Activated naive CD8-positive, alpha-beta T cell treated with anti-CD3 and anti-CD28 coated beads, Interleukin-2, amount 10 ng/mL, durations not matched to agents 7 days and 5 days (primary cell): ENCODE measurements around the gene MRAP2. TPM values are rescaled to one million over a fixed set of nuclear protein-coding genes. Genes with fewer than 3 reads are reported as not detected.
"Not testable (repeated sequence)": the region's sequence is repeated elsewhere in the genome, so short reads cannot be mapped to it uniquely, and the experiment has no call there.

Experiments used
- ATAC-seq: fragments of 150-1000 bp; cut with Tn5 transposase; one replicate; pipeline ENCODE4 v1.10.0; 2021; ENCODE audit warnings: low read depth, moderate library complexity
- POLR2A ChIA-PET: fragments of 350-600 bp; sonication (Branson Sonifier 250); formaldehyde crosslinking; loops from one replicate; lab custom pipeline; 2021; ENCODE audit warnings: antibody characterized with exemption; lab: Charles Lee
- DNase-seq: peaks from one replicate; pipeline ENCODE4 v3.0.0; 2021
- H3K27ac Mint-ChIP-seq: one replicate; pipeline ENCODE4 v1.8.0; 2022; ENCODE audit warnings: mild to moderate bottlenecking, mixed read lengths
- H3K27me3 Mint-ChIP-seq: one replicate; pipeline ENCODE4 v1.8.0; 2022; ENCODE audit warnings: mild to moderate bottlenecking, moderate library complexity, mixed read lengths
- H3K36me3 Mint-ChIP-seq: one replicate; pipeline ENCODE4 v1.8.0; 2021; ENCODE audit warnings: mild to moderate bottlenecking, mixed read lengths
- H3K4me1 Mint-ChIP-seq: one replicate; pipeline ENCODE4 v1.8.0; 2021; ENCODE audit warnings: mixed read lengths
- H3K4me3 Mint-ChIP-seq: one replicate; pipeline ENCODE4 v1.8.0; 2022; ENCODE audit warnings: mild to moderate bottlenecking, moderate library complexity, mixed read lengths
- H3K9me3 Mint-ChIP-seq: one replicate; pipeline ENCODE4 v1.8.0; 2021; ENCODE audit warnings: mixed read lengths
- total RNA-seq, 2 experiments: library from RNA; stranded (reverse); gene quantifications; one replicate each; pipeline ENCODE4 v1.2.3, GENCODE V29; 2021

MRAP2 gene
- total RNA-seq, 2 experiments from 2014 or later, result not detected

- DNase-seq, result no peak
- no peak overlapping the region for H3K27ac Mint-ChIP-seq
- H3K4me1 Mint-ChIP-seq, result no peaks in the 10 kb centered on the region
- peaks cover 1% of the 10 kb centered on the region for H3K9me3 Mint-ChIP-seq
- peaks cover 12% of the 10 kb centered on the region for H3K27me3 Mint-ChIP-seq
- H3K36me3 Mint-ChIP-seq, result no peaks in the 10 kb centered on the region
- no peak for ATAC-seq
- POLR2A ChIA-PET, result no interaction called here
- H3K4me3 Mint-ChIP-seq, result no peak overlapping the region
Observed at GRCh38 chr6:84017709-84018452, 15.7 kb upstream of the MRAP2 start.

- no peak for ATAC-seq
Observed at GRCh38 chr6:84018453-84019061, 15.0 kb upstream of the MRAP2 start.

GRCh38 chr6:84019141-84019841 is 14.3 kb upstream of the MRAP2 start:
- no peaks in the 10 kb centered on the region for H3K4me1 Mint-ChIP-seq
- H3K36me3 Mint-ChIP-seq, result no peaks in the 10 kb centered on the region
- peaks cover 10% of the 10 kb centered on the region for H3K27me3 Mint-ChIP-seq
- peaks cover 1% of the 10 kb centered on the region for H3K9me3 Mint-ChIP-seq
- H3K4me3 Mint-ChIP-seq, result no peak overlapping the region
- ATAC-seq (no peak), DNase-seq (no peak)
- no peak overlapping the region for H3K27ac Mint-ChIP-seq
- POLR2A ChIA-PET, result no interaction called here

More at GRCh38 chr6:84018453-84019061, 15.0 kb upstream of the MRAP2 start:
- Mint-ChIP-seq H3K4me1 (no peaks in the 10 kb centered on the region), H3K27me3 (peaks cover 12% of the 10 kb centered on the region), H3K9me3 (peaks cover 1% of the 10 kb centered on the region), H3K36me3 (no peaks in the 10 kb centered on the region), H3K4me3 (no peak overlapping the region), H3K27ac (no peak overlapping the region)
- DNase-seq, result no peak
- POLR2A ChIA-PET, result no interaction called here

GRCh38 chr6:84019842-84020211 is 13.7 kb upstream of the MRAP2 start:
- Mint-ChIP-seq H3K36me3 (no peaks in the 10 kb centered on the region), H3K27me3 (peaks cover 10% of the 10 kb centered on the region), H3K4me1 (no peaks in the 10 kb centered on the region), H3K4me3 (no peak overlapping the region), H3K9me3 (peaks cover 1% of the 10 kb centered on the region), H3K27ac (no peak overlapping the region)
- POLR2A ChIA-PET, result no interaction called here
- DNase-seq (no peak), ATAC-seq (no peak)

GRCh38 chr6:84021625-84022024 is 11.9 kb upstream of the MRAP2 start:
- H3K9me3 Mint-ChIP-seq, result peaks cover 6% of the 10 kb centered on the region
- no peak for DNase-seq
- ATAC-seq, result no peak
- H3K4me3 Mint-ChIP-seq, result no peak overlapping the region
- H3K4me1 Mint-ChIP-seq, result no peaks in the 10 kb centered on the region
- no peaks in the 10 kb centered on the region for H3K36me3 Mint-ChIP-seq
- POLR2A ChIA-PET, result no interaction called here
- no peak overlapping the region for H3K27ac Mint-ChIP-seq
- H3K27me3 Mint-ChIP-seq, result peaks cover 10% of the 10 kb centered on the region

GRCh38 chr6:84026721-84027164 is 6.8 kb upstream of the MRAP2 start:
- Mint-ChIP-seq H3K4me3 (no peak overlapping the region), H3K9me3 (peaks cover 5% of the 10 kb centered on the region), H3K4me1 (no peaks in the 10 kb centered on the region), H3K27ac (no peak overlapping the region), H3K36me3 (no peaks in the 10 kb centered on the region), H3K27me3 (peaks cover 10% of the 10 kb centered on the region)
- DNase-seq, result no peak
- ATAC-seq, result no peak
- POLR2A ChIA-PET, result no interaction called here

- no peak for ATAC-seq
- H3K4me1 Mint-ChIP-seq, result no peaks in the 10 kb centered on the region
- H3K36me3 Mint-ChIP-seq, result no peaks in the 10 kb centered on the region
- no peak overlapping the region for H3K27ac Mint-ChIP-seq
- POLR2A ChIA-PET, result no interaction called here
- H3K4me3 Mint-ChIP-seq, result no peak overlapping the region
- H3K9me3 Mint-ChIP-seq, result peaks cover 5% of the 10 kb centered on the region
- H3K27me3 Mint-ChIP-seq, result peaks cover 15% of the 10 kb centered on the region
- no peak for DNase-seq
Observed at GRCh38 chr6:84027340-84028181, 6.0 kb upstream of the MRAP2 start.

GRCh38 chr6:84028350-84028749 is 5.2 kb upstream of the MRAP2 start:
- no peaks in the 10 kb centered on the region for H3K36me3 Mint-ChIP-seq
- H3K27ac Mint-ChIP-seq, result no peak overlapping the region
- ATAC-seq (no peak), DNase-seq (no peak)
- peaks cover 21% of the 10 kb centered on the region for H3K27me3 Mint-ChIP-seq
- H3K9me3 Mint-ChIP-seq, result peaks cover 5% of the 10 kb centered on the region
- H3K4me3 Mint-ChIP-seq, result no peak overlapping the region
- POLR2A ChIA-PET, result no interaction called here
- H3K4me1 Mint-ChIP-seq, result no peaks in the 10 kb centered on the region

- DNase-seq, ATAC-seq, H3K4me3 Mint-ChIP-seq, H3K9me3 Mint-ChIP-seq, H3K4me1 Mint-ChIP-seq, H3K36me3 Mint-ChIP-seq, POLR2A ChIA-PET, H3K27ac Mint-ChIP-seq: not testable (repeated sequence)
- peaks cover 47% of the 10 kb centered on the region for H3K27me3 Mint-ChIP-seq
Observed at GRCh38 chr6:84032000-84032399, 1.6 kb upstream of the MRAP2 start.

GRCh38 chr6:84035484-84035883 is 1.9 kb downstream of the MRAP2 start:
- Mint-ChIP-seq H3K27ac (no peak overlapping the region), H3K36me3 (no peaks in the 10 kb centered on the region)
- POLR2A ChIA-PET, result no interaction called here

GRCh38 chr6:84037425-84038089 is 4.0 kb downstream of the MRAP2 start:
- POLR2A ChIA-PET, result no interaction called here
- ATAC-seq, result no peak
- Mint-ChIP-seq H3K4me3 (no peak overlapping the region), H3K27ac (no peak overlapping the region), H3K27me3 (peaks cover 32% of the 10 kb centered on the region), H3K9me3 (no peaks in the 10 kb centered on the region), H3K36me3 (no peaks in the 10 kb centered on the region), H3K4me1 (peaks cover 3% of the 10 kb centered on the region)
- DNase-seq, result no peak

More at GRCh38 chr6:84035484-84035883, 1.9 kb downstream of the MRAP2 start:
- H3K4me1 Mint-ChIP-seq, result peaks cover 3% of the 10 kb centered on the region
- ATAC-seq (no peak), DNase-seq (no peak)
- peaks cover 45% of the 10 kb centered on the region for H3K27me3 Mint-ChIP-seq
- no peaks in the 10 kb centered on the region for H3K9me3 Mint-ChIP-seq
- no peak overlapping the region for H3K4me3 Mint-ChIP-seq

GRCh38 chr6:84042603-84043002 is 9.0 kb downstream of the MRAP2 start:
- Mint-ChIP-seq H3K4me3 (no peak overlapping the region), H3K9me3 (no peaks in the 10 kb centered on the region), H3K27ac (no peak overlapping the region), H3K4me1 (no peaks in the 10 kb centered on the region), H3K36me3 (no peaks in the 10 kb centered on the region), H3K27me3 (no peaks in the 10 kb centered on the region)
- DNase-seq, result no peak
- no peak for ATAC-seq
- POLR2A ChIA-PET, result no interaction called here

- no peaks in the 10 kb centered on the region for H3K9me3 Mint-ChIP-seq
- POLR2A ChIA-PET, result no interaction called here
- H3K27me3 Mint-ChIP-seq, result no peaks in the 10 kb centered on the region
- no peaks in the 10 kb centered on the region for H3K36me3 Mint-ChIP-seq
- DNase-seq, result no peak
- H3K4me3 Mint-ChIP-seq, result no peak overlapping the region
- no peaks in the 10 kb centered on the region for H3K4me1 Mint-ChIP-seq
- ATAC-seq, result no peak
- no peak overlapping the region for H3K27ac Mint-ChIP-seq
Observed at GRCh38 chr6:84043555-84043954, 10.0 kb downstream of the MRAP2 start.
